Endothelial cell of umbilical vein (primary cell): ENCODE data around the gene ZNF366. TPM values are rescaled to one million over a fixed set of nuclear protein-coding genes. Genes with fewer than 3 reads are reported as not detected.

ENCODE experiments used
- BruUV-seq: library from RNA; stranded (reverse); fragments of 400-500 nt; replicated peaks from 2 replicates; lab custom pipeline; 2021; lab: Mats Ljungman, UMichigan
- CTCF ChIA-PET: fragments of 300-600, 350-600 bp; sonication (Branson Sonifier 250); formaldehyde crosslinking; loops from one replicate; lab custom pipeline; 2021; ENCODE audit warnings: antibody characterized with exemption, inconsistent platforms; lab: Charles Lee
- POLR2A ChIA-PET: fragments of 300-600, 350-600 bp; sonication (Branson Sonifier 250); formaldehyde crosslinking; loops from one replicate; lab custom pipeline; 2021; ENCODE audit warnings: antibody characterized with exemption, inconsistent platforms; lab: Charles Lee
- DNase-seq: peaks from one replicate; pipeline ENCODE4 v3.0.0-alpha.2; 2011; ENCODE audit warnings: low read depth, low spot score
- FAIRE-seq: peaks from 2 replicates; lab custom pipeline; 2011; peaks lifted over from hg19 to GRCh38; lab: Jason Lieb, UNC
- H2AFZ ChIP-seq: 2 replicates; pipeline ENCODE4 v1.6.0; 2012; ENCODE audit warnings: low read depth, low read length, control low read depth, inconsistent platforms
- H3K27ac ChIP-seq: 2 replicates; pipeline ENCODE4 v1.5.1; 2011; ENCODE audit warnings: low read depth, mild to moderate bottlenecking, control low read depth, low read length, moderate library complexity; ENCODE audit not compliant: insufficient read depth
- H3K27me3 ChIP-seq, 2 experiments: 2 replicates each; pipeline versions ENCODE4 v1.6.0 to v1.6.1; 2011; ENCODE audit warnings: low read length in 2 of 2, mixed read lengths in 1 of 2; ENCODE audit not compliant: control insufficient read depth in 2 of 2, insufficient read depth in 2 of 2
- H3K36me3 ChIP-seq, 2 experiments: 2 replicates in 1 of 2; 3 replicates in 1 of 2; pipeline ENCODE4 v1.5.1; 2011; ENCODE audit warnings: low read length in 2 of 2, mild to moderate bottlenecking in 1 of 2, moderate library complexity in 1 of 2; ENCODE audit not compliant: control insufficient read depth in 2 of 2, insufficient read depth in 2 of 2; ENCODE audit errors: extremely low read depth in 1 of 2
- H3K4me1 ChIP-seq: 3 replicates; pipeline ENCODE4 v1.5.1; 2011; ENCODE audit warnings: mild to moderate bottlenecking, low read length; ENCODE audit not compliant: control insufficient read depth, insufficient read depth; ENCODE audit errors: extremely low read depth
- H3K4me2 ChIP-seq: 2 replicates; pipeline ENCODE4 v1.6.1; 2011; ENCODE audit warnings: low read length, control low read depth, mixed read lengths; ENCODE audit not compliant: insufficient read depth
- H3K4me3 ChIP-seq, 3 experiments: fragments of 200-600 bp in 1 of 3; sonication (generic), shearing (Covaris generic) in 1 of 3; replicated peaks in 1 of 3; 2 replicates each; pipeline ENCODE4 v1.5.1; 2011 to 2016; ENCODE audit warnings: control low read depth in 3 of 3, low read length in 3 of 3, mild to moderate bottlenecking in 2 of 3, inconsistent platforms in 1 of 3, low read depth in 1 of 3, moderate library complexity in 1 of 3; ENCODE audit not compliant: insufficient read depth in 1 of 3
- H3K79me2 ChIP-seq: 2 replicates; pipeline ENCODE4 v1.6.0; 2012; ENCODE audit warnings: low read length, inconsistent platforms; ENCODE audit not compliant: control insufficient read depth, insufficient read depth
- H3K9ac ChIP-seq: replicated peaks from 2 replicates; pipeline ENCODE3; 2011; ENCODE audit warnings: low read length, control low read depth; ENCODE audit not compliant: insufficient read depth; ENCODE audit errors: extremely low read depth
- H3K9me1 ChIP-seq: replicated peaks from 3 replicates; pipeline ENCODE4 v1.6.0; 2011; ENCODE audit warnings: mild to moderate bottlenecking, low read length; ENCODE audit not compliant: control insufficient read depth, insufficient read depth; ENCODE audit errors: extremely low read depth
- H3K9me3 ChIP-seq: replicated peaks from 2 replicates; pipeline ENCODE4 v1.5.1; 2012; ENCODE audit warnings: low read length, inconsistent platforms; ENCODE audit not compliant: control insufficient read depth, insufficient read depth
- H4K20me1 ChIP-seq: replicated peaks from 2 replicates; pipeline ENCODE3; 2011; ENCODE audit warnings: mild to moderate bottlenecking, low read length; ENCODE audit not compliant: control insufficient read depth, insufficient read depth; ENCODE audit errors: extremely low read depth
- EZH2 ChIP-seq: IDR thresholded peaks from 2 replicates; pipeline ENCODE4 v1.6.1; 2012; ENCODE audit warnings: borderline replicate concordance, low read depth, mild to moderate bottlenecking, moderate library complexity, low read length, inconsistent platforms; ENCODE audit not compliant: severe bottlenecking
- FOS ChIP-seq: IDR thresholded peaks from 2 replicates; pipeline ENCODE4 v1.6.1; 2011; ENCODE audit warnings: mild to moderate bottlenecking, low read length, moderate library complexity, borderline replicate concordance; ENCODE audit not compliant: insufficient read depth
- MYC ChIP-seq: IDR thresholded peaks from one replicate; pipeline ENCODE4 v1.6.1; 2011; ENCODE audit warnings: mild to moderate bottlenecking, low read depth, low read length
- POLR2A ChIP-seq: IDR thresholded peaks from 2 replicates; pipeline ENCODE4 v1.6.1; 2012; ENCODE audit warnings: low read depth, mild to moderate bottlenecking, control low read depth, low read length
- POLR2AphosphoS5 ChIP-seq: IDR thresholded peaks from 2 replicates; pipeline ENCODE4 v1.6.1; 2012; ENCODE audit warnings: low read depth, mild to moderate bottlenecking, control low read depth, low read length, moderate library complexity; ENCODE audit not compliant: insufficient read depth
- dilution Hi-C: fragments of 300-500 bp; cut with MboI; formaldehyde crosslinking; loops from one replicate; pipeline ENCODE4 v1.15.0; 2019; ENCODE audit warnings: low sequenced_read_pairs; ENCODE audit not compliant: extremely low pct_ligation_motif_present
- intact Hi-C: fragments of 100-400 bp; cut with micrococcal nuclease; formaldehyde crosslinking; loops from one replicate; pipeline ENCODE4 v1.10.0; 2022
- polyA plus RNA-seq, 4 experiments: library from polyadenylated mRNA; depleted of rRNA in 3 of 4; stranded (reverse) in 3 of 4; unstranded in 1 of 4; fragments of >200 nt; gene quantifications; 2 replicates each; pipeline versions ENCODE4 v1.2.1 to v1.2.3, GENCODE V29; 2011 to 2012; ENCODE audit warnings: missing spikeins in 1 of 4
- total RNA-seq: library from RNA; stranded (reverse); gene quantifications from 2 replicates; pipeline ENCODE4 v1.2.3, GENCODE V29; 2021
- TF ChIP-seq, protein P1 (sequence below), 2 donors: IDR thresholded peaks; 1 replicate in 1 of 2; 2 replicates in 1 of 2; pipeline ENCODE4 v1.5.1; 2011; ENCODE audit warnings: low read length in 2 of 2, mild to moderate bottlenecking in 2 of 2, moderate library complexity in 2 of 2, control low read depth in 1 of 2, inconsistent platforms in 1 of 2, low read depth in 1 of 2; ENCODE audit not compliant: insufficient read depth in 1 of 2; ENCODE audit errors: extremely low read depth in 1 of 2

The ZNF366 gene
- total and polyA plus RNA-seq, 2 donors (not counting 3 experiments of a cell fraction or from before 2014, with no cell fraction given) = 1.3 to 4.1 TPM

- no peaks in the 10 kb centered on the region for H3K9me1 ChIP-seq
- no peaks in the 10 kb centered on the region for H3K79me2 ChIP-seq
- intact Hi-C loops = no loop called here
- BruUV-seq = no TSS peak
- no peaks in the 10 kb centered on the region for H3K27me3 ChIP-seq
- DNase-seq (no peak), FAIRE-seq (no peak)
- H3K4me3 ChIP-seq = no peak overlapping the region
- dilution Hi-C loops = no loop called here
- no peaks in the 10 kb centered on the region for H3K36me3 ChIP-seq
- peaks cover 25% of the 10 kb centered on the region for H3K4me1 ChIP-seq
- peak overlapping the region; percentile 21 for H2AFZ ChIP-seq
- H3K9ac ChIP-seq = no peak overlapping the region
- peak overlapping the region; percentile 87 for H3K4me2 ChIP-seq
- H4K20me1 ChIP-seq = no peaks in the 10 kb centered on the region
- CTCF ChIA-PET = interaction anchor here (0.8 to 2.1 kb wide), 5 partner anchors 10 to 49 kb away, joined by 3 to 8 read pairs (median 3); no protein-coding TSS in a partner anchor
- peak overlapping the region; percentile 53 for H3K27ac ChIP-seq
- TF ChIP-seq, protein P1, sequence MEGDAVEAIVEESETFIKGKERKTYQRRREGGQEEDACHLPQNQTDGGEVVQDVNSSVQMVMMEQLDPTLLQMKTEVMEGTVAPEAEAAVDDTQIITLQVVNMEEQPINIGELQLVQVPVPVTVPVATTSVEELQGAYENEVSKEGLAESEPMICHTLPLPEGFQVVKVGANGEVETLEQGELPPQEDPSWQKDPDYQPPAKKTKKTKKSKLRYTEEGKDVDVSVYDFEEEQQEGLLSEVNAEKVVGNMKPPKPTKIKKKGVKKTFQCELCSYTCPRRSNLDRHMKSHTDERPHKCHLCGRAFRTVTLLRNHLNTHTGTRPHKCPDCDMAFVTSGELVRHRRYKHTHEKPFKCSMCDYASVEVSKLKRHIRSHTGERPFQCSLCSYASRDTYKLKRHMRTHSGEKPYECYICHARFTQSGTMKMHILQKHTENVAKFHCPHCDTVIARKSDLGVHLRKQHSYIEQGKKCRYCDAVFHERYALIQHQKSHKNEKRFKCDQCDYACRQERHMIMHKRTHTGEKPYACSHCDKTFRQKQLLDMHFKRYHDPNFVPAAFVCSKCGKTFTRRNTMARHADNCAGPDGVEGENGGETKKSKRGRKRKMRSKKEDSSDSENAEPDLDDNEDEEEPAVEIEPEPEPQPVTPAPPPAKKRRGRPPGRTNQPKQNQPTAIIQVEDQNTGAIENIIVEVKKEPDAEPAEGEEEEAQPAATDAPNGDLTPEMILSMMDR (IDR thresholded peaks at IDR 0.05; ENCODE audit: extremely low read depth in 1 of 2, insufficient read depth in 1 of 2, low read depth in 1 of 2, low read length in 2 of 2) = no peak
- no peak for TF ChIP-seq FOS
- POLR2A ChIA-PET = no interaction called here
- H3K9me3 ChIP-seq = no peaks in the 10 kb centered on the region
Measured at GRCh38 chr5:72478276-72478675, 28.9 kb downstream of the ZNF366 start.

DNA sequence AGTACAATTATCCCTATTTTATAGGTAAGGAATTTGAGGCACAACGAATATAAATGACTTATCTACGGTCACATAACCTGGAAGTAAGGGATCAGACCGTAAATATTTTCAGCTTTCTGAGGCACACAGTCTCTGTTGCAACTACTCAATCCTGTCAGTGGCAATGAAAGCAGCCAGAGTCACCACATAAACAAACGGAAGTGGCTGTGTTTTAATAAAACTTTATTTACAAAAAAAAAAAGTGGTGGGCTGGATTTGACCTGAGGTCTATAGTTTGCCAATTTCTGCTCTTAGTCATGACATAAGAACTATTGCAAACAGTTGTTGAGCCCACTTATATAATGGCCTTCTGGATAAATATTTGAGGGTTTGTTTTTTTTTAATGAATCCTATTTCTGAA is 29.6 kb downstream of the ZNF366 start:
- Histone ChIP-seq H3K79me2 (no peaks in the 10 kb centered on the region), H4K20me1 (no peaks in the 10 kb centered on the region), H3K27me3 (no peaks in the 10 kb centered on the region), H3K9ac (peak overlapping the region; percentile 40), H3K36me3 (no peaks in the 10 kb centered on the region), H3K27ac (peak overlapping the region; percentile 53), H2AFZ (peak overlapping the region; percentile 48), H3K4me1 (peaks cover 25% of the 10 kb centered on the region), H3K4me3 (no peak overlapping the region), H3K9me3 (no peaks in the 10 kb centered on the region), H3K4me2 (peak overlapping the region; percentile 87), H3K9me1 (no peaks in the 10 kb centered on the region)
- DNase-seq (no peak), FAIRE-seq (peak; percentile 15)
- no peak for TF ChIP-seq EZH2
- no peak for TF ChIP-seq POLR2A
- TF ChIP-seq MYC = no peak
- TF ChIP-seq POLR2AphosphoS5 = peak; percentile 48
- POLR2A ChIA-PET = interaction anchor here (0.6 to 1.3 kb wide), 6 partner anchors 9 to 340 kb away, joined by 3 to 7 read pairs (median 4); no protein-coding TSS in a partner anchor
- no TSS peak for BruUV-seq
- dilution Hi-C loops (no loop called here), intact Hi-C loops (loop anchor here (1.0 kb wide), 2 partner anchors 9 to 25 kb away; no protein-coding TSS in a partner anchor)
- CTCF ChIA-PET = interaction anchor here (0.9 to 2.6 kb wide), 13 partner anchors 9 to 111 kb away, joined by 3 to 10 read pairs (median 6); no protein-coding TSS in a partner anchor
